Stimulated activated naive CD8-positive, alpha-beta T cell treated with anti-CD3 and anti-CD28 coated beads, Interleukin-15, Interleukin-2, amounts not matched to agents 100 U/mL and 50 U/mL, for 24 hours (primary cell): ENCODE measurements around the gene DBR1.

Experiments
- ATAC-seq: fragments of 150-1000 bp; cut with Tn5 transposase; one replicate; pipeline ENCODE4 v1.10.0; 2021
- DNase-seq: peaks from one replicate; pipeline ENCODE4 v3.0.0; 2021

Gene DBR1

DNA sequence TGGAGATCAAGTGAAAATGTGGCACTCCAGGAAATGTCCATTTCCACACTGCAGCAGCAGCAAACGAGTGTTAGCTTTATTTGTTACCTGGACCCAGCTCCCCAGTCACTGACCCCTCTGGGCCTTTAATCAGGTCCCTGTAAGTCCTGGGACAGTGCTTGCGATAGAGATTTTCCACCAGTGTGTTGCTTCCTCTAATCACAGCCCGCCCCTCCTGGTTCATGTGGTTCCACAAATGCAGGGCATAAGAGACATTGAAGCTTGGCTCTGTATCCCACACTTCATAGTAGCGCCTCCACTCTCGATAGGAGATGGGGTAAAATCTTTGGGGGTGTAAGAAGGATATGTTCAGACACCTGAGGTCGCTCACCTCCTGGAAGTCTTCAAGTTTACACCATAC is 50.5 kb downstream of the DBR1 start:
- no peak for DNase-seq

DNA sequence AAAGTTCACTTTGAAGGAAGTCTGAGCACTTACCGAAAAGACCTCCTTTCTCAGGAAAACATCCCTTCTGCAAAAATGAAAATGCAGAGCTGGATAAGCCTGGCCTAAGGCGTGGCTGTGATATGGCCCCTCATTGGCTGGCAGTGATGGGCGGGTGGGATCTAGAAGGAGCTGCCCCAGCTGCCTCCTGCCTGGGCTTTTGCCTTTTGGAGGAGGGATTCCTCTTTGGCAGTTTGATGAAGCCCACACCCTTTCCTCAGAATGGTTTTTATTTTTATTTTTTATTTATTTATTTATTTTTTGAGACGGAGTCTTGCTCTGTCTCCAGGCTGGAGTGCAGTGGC is 55.3 kb downstream of the DBR1 start:
- no peak for ATAC-seq
- no peak for DNase-seq

More for the DNA sequence above, 50.5 kb downstream of the DBR1 start:
- ATAC-seq = no peak

DNA sequence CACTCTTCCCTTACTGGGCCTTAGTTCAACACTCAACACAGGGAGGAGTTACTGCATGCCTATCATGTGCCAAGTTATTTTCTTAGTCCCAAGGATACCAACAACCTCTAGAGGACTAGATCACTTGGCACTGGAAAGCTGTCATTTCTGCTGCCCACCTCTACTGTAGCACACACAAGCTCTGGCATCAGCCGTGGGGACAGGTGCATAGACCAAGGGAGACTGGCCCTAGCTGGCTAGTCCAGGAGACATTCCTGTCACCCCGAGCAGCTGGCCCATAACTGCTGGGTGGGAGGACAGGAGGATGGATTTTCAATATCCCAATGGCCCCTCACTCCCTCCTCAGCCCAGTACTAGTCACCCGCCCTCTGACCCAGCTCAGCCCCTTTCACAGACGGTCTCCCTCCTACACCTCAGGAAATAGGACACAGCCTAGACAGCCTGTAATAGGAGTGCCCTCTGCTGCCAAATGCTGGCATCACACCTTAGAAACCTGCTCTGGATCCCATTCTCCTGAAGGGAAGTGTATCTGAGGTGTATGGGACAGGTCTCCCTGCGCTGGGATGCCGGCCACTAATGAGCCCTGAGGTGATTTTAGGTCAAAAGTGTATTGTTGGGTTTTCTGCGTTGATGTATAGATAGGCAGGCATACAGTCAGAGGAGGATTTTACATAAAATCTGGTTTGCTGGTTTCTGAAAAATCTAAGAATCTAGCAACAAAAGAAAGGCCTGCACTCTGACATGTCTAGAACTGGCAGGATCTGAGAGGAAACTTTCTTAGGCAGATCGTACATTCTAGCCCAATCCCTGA is 55.9 kb downstream of the DBR1 start:
- DNase-seq = peak; percentile 71
- ATAC-seq = peak; percentile 77

DNA sequence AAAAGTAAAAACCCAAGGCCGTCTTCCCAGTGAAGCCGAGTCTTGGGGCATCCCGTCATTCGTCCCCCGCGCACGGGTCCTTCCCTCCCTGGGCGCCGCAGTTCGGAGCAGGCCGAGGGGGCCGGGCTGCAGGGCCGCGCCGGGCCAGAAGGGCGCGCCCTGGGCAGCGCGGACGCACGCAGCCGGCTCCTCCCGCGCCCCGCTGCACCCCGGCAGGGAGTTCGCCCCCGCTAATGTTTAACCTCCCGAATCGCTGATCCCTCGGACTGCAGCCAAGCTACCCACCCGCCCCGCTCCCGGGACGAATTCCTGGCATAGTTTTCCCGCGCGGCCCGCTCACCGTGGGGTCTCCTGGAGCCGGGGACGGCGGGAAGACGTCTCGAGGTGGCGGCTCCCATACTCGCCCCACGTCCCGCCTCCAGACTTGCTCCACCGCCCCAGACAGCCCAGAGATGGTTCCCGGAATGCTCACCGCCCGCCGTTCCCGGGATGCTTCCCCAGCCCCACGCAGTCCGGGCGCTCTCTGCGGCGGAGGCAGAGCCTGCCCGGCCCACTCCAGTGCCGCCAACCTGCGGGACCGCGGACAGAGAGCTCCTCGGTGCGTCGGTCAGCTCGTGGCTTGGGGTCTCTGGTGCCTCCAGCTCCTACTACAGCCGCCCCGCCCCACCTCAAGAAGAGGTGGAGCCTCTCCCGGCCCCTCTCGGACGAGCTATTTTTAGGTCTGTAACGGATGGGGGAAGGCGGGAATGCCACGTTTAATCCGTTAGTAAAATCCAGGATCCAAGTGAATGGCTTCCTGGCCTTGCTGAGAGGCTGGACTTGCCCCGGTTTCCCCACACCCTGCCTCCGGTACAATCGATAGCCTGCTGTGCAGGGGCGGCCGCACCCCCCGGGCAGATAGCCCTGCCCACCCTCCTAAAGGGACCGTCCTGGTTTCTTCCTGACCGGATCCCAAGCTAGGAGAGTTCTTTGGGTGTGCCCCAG is 59.4 kb downstream of the DBR1 start, which contains the start of gene DZIP1L:
Gene DZIP1L (minus strand): TSS at position 621 of the 984 bp plus-strand sequence. CDS start 11,637 bp downstream, outside the sequence.
- ATAC-seq (peak; percentile 81), DNase-seq (peak; percentile 57)

DNA sequence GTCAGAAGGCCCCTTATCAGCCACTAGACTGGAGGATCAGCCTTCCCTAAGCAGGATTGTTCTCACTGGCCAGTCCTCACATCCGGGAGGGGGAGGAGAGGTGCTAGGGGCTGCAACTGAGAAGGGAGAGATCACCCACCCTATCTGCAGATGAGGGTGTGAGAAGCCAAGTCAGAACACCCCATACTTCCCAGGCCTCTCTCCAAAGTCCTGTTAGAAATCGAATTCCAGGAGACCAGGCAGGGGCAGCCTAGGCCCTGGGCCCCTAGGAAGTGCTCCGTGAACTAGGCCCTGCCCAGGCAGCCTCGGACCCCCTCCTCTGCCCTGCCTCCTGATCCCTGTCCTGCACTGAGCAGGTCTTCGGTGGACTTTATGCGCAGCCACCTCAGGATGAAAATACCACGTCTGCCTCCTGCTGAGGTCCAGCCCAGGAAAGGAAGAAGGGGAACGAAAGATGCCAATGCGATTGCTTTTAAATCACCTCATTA is 60.2 kb downstream of the DBR1 start:
- DNase-seq = no peak
- no peak for ATAC-seq

DNA sequence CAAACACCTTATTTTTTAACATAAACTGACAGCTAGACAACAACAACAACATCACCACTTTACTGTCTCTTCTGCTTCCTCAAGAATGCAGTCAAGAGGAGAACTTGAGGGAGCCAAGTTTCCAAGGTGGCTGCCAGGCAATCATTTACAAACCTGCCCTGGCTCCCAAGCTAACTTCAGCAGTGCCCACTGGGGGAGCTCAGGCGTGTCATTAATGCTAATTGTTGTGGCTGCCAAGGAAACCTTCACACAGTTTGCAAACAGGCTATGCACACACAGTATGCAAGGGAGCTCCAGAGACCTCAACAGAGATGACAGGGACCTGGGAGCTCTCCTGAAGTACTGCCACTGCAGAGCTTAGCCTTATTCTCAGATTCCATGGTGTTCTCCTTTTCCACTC is 61.4 kb downstream of the DBR1 start:
- no peak for ATAC-seq
- DNase-seq = no peak

DNA sequence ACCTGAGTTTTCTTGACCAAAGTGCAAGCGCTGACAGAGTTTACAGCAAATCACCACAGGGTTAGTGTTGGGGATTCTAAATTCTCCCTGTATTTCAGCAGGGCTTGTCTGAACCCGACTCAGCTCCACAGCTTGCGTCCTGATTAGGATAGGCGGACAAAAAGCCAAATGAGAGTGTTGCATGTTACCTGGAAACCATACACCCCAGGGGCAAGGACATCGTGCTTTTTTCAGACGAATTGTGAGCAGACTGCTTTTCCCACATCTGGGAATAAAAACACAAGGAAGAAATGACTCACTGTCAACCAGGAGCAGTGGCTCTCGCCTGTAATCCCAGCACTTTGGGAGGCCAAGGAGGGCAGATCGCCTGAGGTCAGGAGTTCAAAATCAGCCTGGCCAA is 62.4 kb downstream of the DBR1 start:
- DNase-seq (no peak), ATAC-seq (no peak)
